Measurements from ENCODE around the gene BCKDK.
"Not testable (repeated sequence)": the region's sequence is repeated elsewhere in the genome, so short reads cannot be mapped to it uniquely, and the experiment has no call there.

BCKDK gene

GRCh38 chr16:31142109-31143010 is 34.2 kb downstream of the BCKDK start:
- peak; percentile 96 for DNase-seq (ENCODE audit: low spot score)

GRCh38 chr16:31143011-31143693 is 35.0 kb downstream of the BCKDK start:
- DNase-seq (ENCODE audit: low spot score): no peak

GRCh38 chr16:31143694-31144148 is 35.5 kb downstream of the BCKDK start:
- DNase-seq (ENCODE audit: low spot score): no peak

GRCh38 chr16:31144418-31144817 is 36.2 kb downstream of the BCKDK start:
- not testable (repeated sequence) for DNase-seq (ENCODE audit: low spot score)

GRCh38 chr16:31145398-31145990 is 37.3 kb downstream of the BCKDK start:
- DNase-seq (ENCODE audit: low spot score): no peak

- no peak for DNase-seq (ENCODE audit: low spot score)
Measured at GRCh38 chr16:31147574-31147973, 39.4 kb downstream of the BCKDK start.

GRCh38 chr16:31148281-31148728 is 40.1 kb downstream of the BCKDK start:
- DNase-seq (ENCODE audit: low spot score): no peak

- no peak for DNase-seq (ENCODE audit: low spot score)
Measured at GRCh38 chr16:31148896-31149295, 40.7 kb downstream of the BCKDK start.

GRCh38 chr16:31149332-31149731 is 41.1 kb downstream of the BCKDK start:
- DNase-seq (ENCODE audit: low spot score): no peak

- DNase-seq (ENCODE audit: low spot score): no peak
Measured at GRCh38 chr16:31149894-31150890, 42.0 kb downstream of the BCKDK start, which contains the start of gene PRSS36. PRSS36 (minus strand) TSS chr16:31150066; CDS start chr16:31150035, 31 bp downstream.

- not testable (repeated sequence) for DNase-seq (ENCODE audit: low spot score)
Measured at GRCh38 chr16:31150976-31151375, 42.8 kb downstream of the BCKDK start.

GRCh38 chr16:31157136-31157535 is 49.0 kb downstream of the BCKDK start:
- no peak for DNase-seq (ENCODE audit: low spot score)

Data from kidney capillary endothelial cell (primary cell).